Muscle layer of colon (tissue), 2 donors: Measurements from ENCODE around the gene UCN.
"Not testable (repeated sequence)": the region's sequence is repeated elsewhere in the genome, so short reads cannot be mapped to it uniquely, and the experiment has no call there.

ENCODE experiments used
- H3K27ac ChIP-seq: one replicate; pipeline ENCODE4 v1.7.0; 2013; ENCODE audit warnings: low read depth, mild to moderate bottlenecking, low read length, moderate library complexity
- H3K27me3 ChIP-seq, 2 donors: one replicate each; pipeline ENCODE4 v1.7.0; 2013; ENCODE audit warnings: low read length in 2 of 2, mild to moderate bottlenecking in 2 of 2; ENCODE audit not compliant: insufficient read depth in 2 of 2, control insufficient read depth in 1 of 2
- H3K36me3 ChIP-seq: one replicate; pipeline ENCODE4 v1.7.0; 2013; ENCODE audit warnings: mild to moderate bottlenecking, low read length; ENCODE audit not compliant: insufficient read depth
- H3K4me1 ChIP-seq: one replicate; pipeline ENCODE4 v1.7.0; 2013; ENCODE audit warnings: mild to moderate bottlenecking, low read length; ENCODE audit not compliant: insufficient read depth
- H3K4me3 ChIP-seq, 2 donors: one replicate each; pipeline ENCODE4 v1.7.0; 2013; ENCODE audit warnings: low read length in 2 of 2, low read depth in 1 of 2, mild to moderate bottlenecking in 1 of 2, moderate library complexity in 1 of 2
- H3K9ac ChIP-seq: one replicate; pipeline ENCODE4 v1.7.0; 2013; ENCODE audit warnings: low read length
- H3K9me3 ChIP-seq: one replicate; pipeline ENCODE4 v1.7.0; 2013; ENCODE audit warnings: mild to moderate bottlenecking, low read length
- donor health status: abdominal sarcoma.
- donor health status: Adenocarcinoma of cecum.

Gene UCN, protein sequence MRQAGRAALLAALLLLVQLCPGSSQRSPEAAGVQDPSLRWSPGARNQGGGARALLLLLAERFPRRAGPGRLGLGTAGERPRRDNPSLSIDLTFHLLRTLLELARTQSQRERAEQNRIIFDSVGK

DNA sequence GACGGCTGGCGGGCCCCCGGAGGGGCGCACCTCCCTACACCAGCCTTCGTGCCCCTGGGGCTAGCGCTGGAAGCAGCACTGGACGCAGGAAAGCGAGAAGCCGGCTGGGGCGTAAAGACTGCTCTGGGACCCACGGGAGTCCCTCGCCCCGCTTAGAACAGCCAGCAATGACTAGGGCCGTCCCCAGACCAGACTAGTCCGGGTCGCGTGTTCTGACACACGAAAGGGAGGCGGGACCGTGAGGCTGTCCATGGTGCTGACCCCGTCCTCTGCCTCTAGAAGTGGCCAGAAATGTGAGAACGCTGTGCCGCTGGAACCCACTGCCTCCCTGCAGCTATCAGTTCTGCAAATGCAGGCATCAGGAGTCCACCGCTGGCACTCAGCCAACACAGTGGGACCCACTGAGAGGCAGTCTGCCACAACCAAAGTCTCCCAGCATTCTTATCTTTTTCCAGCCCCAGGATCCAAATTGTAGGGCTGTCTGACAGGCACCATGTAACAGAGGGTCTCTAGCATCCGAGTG, at the start of gene UCN:
Gene UCN, minus strand, starts transcription at position 87 of the 523 bp plus-strand sequence. CDS start 550 bp downstream, outside the sequence.
- H3K4me1 ChIP-seq = peaks cover 8% of the 10 kb centered on the region
- H3K9me3 ChIP-seq = no peaks in the 10 kb centered on the region
- H3K27ac ChIP-seq = no peak within 1 kb of the TSS
- H3K9ac ChIP-seq = no peak within 1 kb of the TSS
- H3K36me3 ChIP-seq = peaks cover 17% of the 10 kb centered on the region
- H3K4me3 ChIP-seq = no peak within 1 kb of the TSS
- peaks cover 20 to 35% of the 10 kb centered on the region in 2 donors for H3K27me3 ChIP-seq

DNA sequence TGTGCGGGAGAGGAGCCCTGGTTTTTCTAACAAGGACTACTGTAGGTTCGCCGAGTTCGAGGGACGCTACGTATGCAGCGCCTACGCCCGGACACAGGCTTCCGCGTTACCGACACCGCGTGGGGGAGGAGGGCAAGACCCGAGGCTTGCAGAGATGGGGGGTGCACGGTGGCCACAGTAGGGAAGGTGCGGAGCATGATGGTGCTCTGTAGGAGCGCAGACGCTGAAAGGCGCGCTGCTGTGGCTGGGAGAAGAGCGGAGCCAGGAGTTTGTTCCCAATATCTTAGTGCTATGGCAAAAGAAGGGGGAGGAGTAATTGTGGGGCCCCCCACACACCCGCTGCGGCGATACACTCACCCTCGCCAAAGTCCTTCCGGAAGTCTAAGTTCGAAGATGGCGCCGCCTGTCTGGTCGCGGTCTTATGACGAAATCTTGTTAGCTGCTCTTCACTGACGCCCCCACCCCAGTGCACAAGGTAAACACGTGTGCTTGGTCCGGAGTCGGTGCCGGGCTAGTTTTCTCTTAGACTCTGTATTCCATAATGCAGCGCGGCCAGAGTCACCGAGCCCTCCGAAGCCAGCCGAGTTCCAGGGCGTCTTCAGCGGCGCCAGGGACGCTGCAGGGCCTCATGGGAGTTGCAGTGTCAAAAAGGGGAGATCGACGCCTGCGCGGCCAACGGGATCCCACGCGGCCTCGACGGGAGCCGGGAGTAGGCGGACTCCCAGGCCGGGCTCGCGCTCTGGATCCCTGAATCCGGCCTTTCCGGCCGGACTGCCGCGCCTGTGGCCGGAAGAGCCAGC, 48.3 kb upstream of the UCN start, which contains the start of gene GTF3C2:
Gene GTF3C2, minus strand, starts transcription at position 383 of the 800 bp plus-strand sequence. CDS start 13,210 bp downstream, outside the sequence.
- peak within 1 kb of the TSS; percentile 83 for H3K9ac ChIP-seq
- peak within 1 kb of the TSS; percentile 75 for H3K27ac ChIP-seq
- H3K4me3 ChIP-seq = peak within 1 kb of the TSS; percentile 90 to 96
- H3K36me3 ChIP-seq = no peaks in the 10 kb centered on the region
- no peaks in the 10 kb centered on the region for H3K27me3 ChIP-seq
- peaks cover 28% of the 10 kb centered on the region for H3K4me1 ChIP-seq
- H3K9me3 ChIP-seq = no peaks in the 10 kb centered on the region

DNA sequence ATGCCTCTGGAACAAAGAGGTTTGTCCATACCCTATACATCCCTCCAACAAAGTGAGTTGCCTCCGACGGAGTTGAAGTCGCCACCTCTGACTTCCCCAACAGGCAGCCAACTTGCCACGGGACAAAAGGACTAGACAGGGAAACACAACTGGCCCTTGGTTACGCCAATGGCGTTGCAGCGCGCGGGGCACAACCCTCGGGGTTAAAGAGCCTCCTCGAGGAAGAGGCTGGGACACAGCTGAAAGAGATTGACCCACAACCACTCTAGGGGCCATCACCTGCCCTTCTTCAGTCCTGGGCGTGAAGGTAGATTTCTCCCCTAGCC, 47.8 kb upstream of the UCN start:
- Histone ChIP-seq H3K27ac (peak overlapping the region; percentile 75), H3K9me3 (no peaks in the 10 kb centered on the region), H3K9ac (peak overlapping the region; percentile 83), H3K4me3 (peak overlapping the region; percentile 90 to 96), H3K27me3 (no peaks in the 10 kb centered on the region), H3K36me3 (no peaks in the 10 kb centered on the region), H3K4me1 (peaks cover 28% of the 10 kb centered on the region)

GRCh38 chr2:27354597-27354927, 46.3 kb upstream of the UCN start:
- Histone ChIP-seq H3K9me3 (no peaks in the 10 kb centered on the region), H3K9ac (no peak overlapping the region), H3K27ac (no peak overlapping the region), H3K4me1 (peaks cover 28% of the 10 kb centered on the region), H3K27me3 (no peaks in the 10 kb centered on the region), H3K4me3 (no peak overlapping the region), H3K36me3 (no peaks in the 10 kb centered on the region)

DNA sequence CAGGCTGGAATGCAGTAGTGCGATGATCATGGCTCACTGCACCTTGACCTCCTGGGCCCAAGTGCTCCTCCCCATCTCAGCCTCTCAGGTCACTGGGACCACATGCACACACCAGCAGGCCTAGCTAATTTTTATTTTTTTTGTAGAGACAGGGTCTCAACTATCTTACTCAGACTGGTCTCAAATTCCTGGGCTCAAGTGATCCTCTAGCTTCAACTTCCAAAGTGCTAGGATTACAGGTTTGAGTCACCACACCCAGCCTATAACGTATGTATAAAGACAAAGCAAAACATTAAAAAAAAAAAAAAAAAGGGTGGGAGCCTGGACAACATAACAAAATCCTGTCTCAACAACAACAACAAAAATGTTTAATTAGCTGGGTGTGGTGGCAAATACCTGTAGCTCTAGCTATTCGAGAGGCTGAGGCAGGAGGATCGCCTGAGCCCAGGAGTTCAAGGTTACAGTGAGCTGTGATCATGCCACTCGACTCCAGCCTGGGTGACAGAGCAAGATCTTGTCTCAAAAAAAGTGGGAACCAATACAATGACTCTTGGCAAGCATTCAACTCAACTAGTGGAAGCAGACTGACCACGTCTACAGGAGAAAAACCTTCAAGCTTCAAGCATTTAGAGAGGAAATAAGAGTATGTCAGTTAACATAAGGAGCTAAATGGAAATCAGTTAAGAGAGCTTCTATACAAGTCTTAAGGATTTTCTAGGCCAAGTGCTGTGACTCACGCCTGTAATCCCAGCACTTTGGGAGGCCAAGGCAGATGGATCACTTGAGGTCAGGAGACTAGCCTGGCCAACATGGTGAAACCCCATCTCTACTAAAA, 45.7 kb upstream of the UCN start:
- Histone ChIP-seq H3K27ac (no peak overlapping the region), H3K4me1 (peaks cover 28% of the 10 kb centered on the region), H3K9ac (no peak overlapping the region), H3K9me3 (no peaks in the 10 kb centered on the region), H3K27me3 (no peaks in the 10 kb centered on the region), H3K4me3 (no peak overlapping the region), H3K36me3 (no peaks in the 10 kb centered on the region)

DNA sequence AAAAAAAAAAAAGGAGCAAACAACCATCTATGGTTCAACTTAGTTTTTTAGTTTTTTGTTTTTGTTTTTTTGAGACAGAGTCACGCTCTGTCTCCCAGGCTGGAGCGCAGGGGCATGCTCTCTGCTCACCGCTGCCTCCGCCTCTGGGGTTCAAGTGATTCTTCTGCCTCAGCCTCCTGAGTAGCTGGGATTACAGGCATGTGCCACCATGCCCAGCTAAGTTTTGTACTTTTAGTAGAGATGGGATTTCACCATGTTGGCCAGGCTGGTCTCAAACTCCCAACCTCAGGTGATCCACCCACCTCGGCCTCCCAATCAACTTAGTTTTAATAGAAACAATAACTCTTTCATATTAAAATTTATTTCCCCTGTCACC, 45.1 kb upstream of the UCN start:
- peaks cover 27% of the 10 kb centered on the region for H3K4me1 ChIP-seq
- not testable (repeated sequence) for H3K4me3 ChIP-seq, H3K27me3 ChIP-seq, H3K27ac ChIP-seq, H3K9me3 ChIP-seq, H3K9ac ChIP-seq, H3K36me3 ChIP-seq

DNA sequence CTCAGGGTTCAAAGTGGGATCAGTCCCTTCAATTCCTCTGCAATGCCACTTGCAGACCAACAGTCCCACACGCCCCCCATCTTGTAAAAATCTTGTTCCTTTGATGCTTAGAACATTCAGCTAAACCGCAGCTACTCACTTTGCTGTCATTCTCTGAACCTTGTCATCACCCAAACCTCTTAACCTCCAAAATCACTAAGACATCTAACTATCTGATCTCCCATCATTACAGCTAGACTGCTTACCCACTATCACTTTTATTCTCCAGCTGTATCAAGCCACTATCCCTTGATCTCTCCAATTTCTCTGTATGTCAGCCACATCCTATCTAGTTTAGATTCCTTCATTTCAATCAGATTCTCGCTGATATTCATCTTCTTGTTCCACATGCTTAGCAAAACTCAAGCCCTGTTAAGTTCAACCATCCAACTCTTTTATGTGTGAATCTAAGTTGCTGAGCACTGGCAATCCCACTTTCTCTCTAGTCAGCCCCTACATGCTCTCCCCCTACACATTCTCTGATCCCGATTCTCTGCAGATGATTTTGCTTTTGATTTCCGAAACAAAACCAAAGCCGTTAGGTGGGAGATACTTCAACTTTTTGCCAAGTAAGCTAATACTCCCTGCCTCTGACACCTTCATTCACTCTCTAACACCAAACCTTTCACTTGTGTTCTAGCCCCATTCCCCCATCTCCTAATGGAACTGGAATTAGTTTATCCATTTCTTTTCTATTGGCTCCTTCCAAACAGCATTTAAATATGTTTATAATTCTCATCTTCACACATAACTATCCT, 43.8 kb upstream of the UCN start:
- Histone ChIP-seq H3K4me1 (peaks cover 18% of the 10 kb centered on the region), H3K27ac (no peak overlapping the region), H3K4me3 (no peak overlapping the region), H3K27me3 (no peaks in the 10 kb centered on the region), H3K9ac (no peak overlapping the region), H3K36me3 (no peaks in the 10 kb centered on the region), H3K9me3 (no peaks in the 10 kb centered on the region)

DNA sequence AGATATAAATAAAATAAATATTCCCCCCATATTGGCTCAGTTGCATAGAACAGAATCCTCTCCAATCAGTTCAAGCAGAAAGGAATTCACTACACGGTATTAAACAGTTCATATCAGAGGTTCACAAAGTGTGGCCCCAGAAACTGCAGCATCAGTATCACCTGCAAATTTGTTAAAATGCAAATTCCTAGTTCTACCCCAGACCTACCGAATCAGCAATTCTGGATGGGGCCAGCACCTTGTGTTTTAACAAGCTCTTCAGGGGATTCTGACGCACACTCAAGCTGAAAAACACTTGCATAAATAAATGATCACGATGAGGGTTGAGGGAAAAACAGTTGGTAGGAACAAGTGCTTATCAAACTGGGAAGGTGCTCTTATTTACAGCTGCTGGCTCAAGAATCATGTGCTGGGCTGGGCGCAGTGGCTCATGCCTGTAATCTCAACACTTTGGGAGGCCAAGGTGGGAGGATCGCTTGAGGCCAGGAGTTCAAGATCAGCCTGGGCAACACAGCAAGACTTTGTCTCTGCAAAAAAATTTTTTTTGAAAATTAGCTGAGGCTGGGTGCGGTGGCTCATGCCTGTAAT, 42.0 kb upstream of the UCN start:
- Histone ChIP-seq H3K27ac (no peak overlapping the region), H3K4me1 (peaks cover 9% of the 10 kb centered on the region), H3K27me3 (no peaks in the 10 kb centered on the region), H3K4me3 (no peak overlapping the region), H3K9ac (no peak overlapping the region), H3K36me3 (no peaks in the 10 kb centered on the region), H3K9me3 (no peaks in the 10 kb centered on the region)

DNA sequence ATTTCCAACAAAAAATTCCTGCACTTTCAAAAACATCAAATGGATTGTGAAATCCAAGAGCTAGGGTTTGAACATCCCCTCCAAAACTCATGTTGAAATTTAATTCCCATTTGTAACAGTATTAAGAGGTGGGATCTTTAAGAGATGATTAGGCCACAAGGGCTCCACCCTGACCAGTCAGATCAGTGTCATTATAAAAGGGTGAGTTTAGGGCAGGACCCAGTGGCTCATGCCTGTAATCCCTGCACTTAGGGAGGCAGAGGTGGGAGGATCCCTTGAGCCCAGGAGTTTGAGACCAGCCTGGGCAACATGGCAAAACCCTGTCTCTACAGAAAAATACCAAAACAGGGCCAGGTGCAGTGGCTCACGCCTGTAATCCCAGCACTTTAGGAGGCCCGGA, 39.4 kb upstream of the UCN start:
- Histone ChIP-seq H3K27ac (no peak overlapping the region), H3K36me3 (peaks cover 7% of the 10 kb centered on the region), H3K9me3 (no peaks in the 10 kb centered on the region), H3K4me3 (no peak overlapping the region), H3K9ac (no peak overlapping the region), H3K4me1 (no peaks in the 10 kb centered on the region), H3K27me3 (no peaks in the 10 kb centered on the region)

GRCh38 chr2:27336173-27336572, 27.9 kb upstream of the UCN start:
- H3K36me3 ChIP-seq = peaks cover 63% of the 10 kb centered on the region
- H3K9ac ChIP-seq = no peak overlapping the region
- no peak overlapping the region for H3K27ac ChIP-seq

More at GRCh38 chr2:27336173-27336572, 27.9 kb upstream of the UCN start:
- no peak overlapping the region for H3K4me3 ChIP-seq
- H3K9me3 ChIP-seq = no peaks in the 10 kb centered on the region
- no peaks in the 10 kb centered on the region for H3K4me1 ChIP-seq
- H3K27me3 ChIP-seq = no peaks in the 10 kb centered on the region
